Sigmoid colon (tissue), 4 donors: Measurements from ENCODE around the gene FAM204A.

Source experiments
- POLR2AphosphoS5 ChIP-seq, 4 donors: sonication (generic); formaldehyde crosslinking; IDR thresholded peaks; one replicate each; pipeline ENCODE4 v1.6.1; 2017; ENCODE audit warnings: antibody characterized with exemption in 4 of 4
- TF ChIP-seq, protein P1 (sequence below), 4 experiments: fragments of 450-650 bp in 3 of 4; fragments of 200-600 bp in 1 of 4; IDR thresholded peaks; one replicate each; pipeline ENCODE4 v1.5.1; 2016 to 2019; ENCODE audit warnings: antibody characterized with exemption in 4 of 4, mild to moderate bottlenecking in 3 of 4, moderate library complexity in 2 of 4

DNA sequence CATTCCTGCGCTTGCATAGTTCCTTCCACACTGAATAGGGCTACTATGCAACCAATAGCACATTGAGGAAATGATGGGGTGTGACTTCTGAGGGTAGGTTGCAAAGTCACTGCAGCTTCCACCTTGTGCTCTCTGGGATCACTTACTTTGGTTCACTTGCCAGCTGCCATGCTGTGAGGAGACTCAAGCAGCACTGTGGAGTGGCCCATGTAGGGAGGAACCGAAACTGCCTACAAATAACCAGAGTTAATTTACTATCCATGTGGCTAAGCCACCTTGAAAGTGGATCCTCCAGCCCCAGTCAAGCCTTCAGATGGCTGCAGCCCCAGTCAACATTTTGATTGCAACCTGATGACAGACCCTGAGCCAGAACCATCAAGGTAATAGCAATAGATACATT lies 64.3 kb downstream of the FAM204A start:
- TF ChIP-seq, protein P1, sequence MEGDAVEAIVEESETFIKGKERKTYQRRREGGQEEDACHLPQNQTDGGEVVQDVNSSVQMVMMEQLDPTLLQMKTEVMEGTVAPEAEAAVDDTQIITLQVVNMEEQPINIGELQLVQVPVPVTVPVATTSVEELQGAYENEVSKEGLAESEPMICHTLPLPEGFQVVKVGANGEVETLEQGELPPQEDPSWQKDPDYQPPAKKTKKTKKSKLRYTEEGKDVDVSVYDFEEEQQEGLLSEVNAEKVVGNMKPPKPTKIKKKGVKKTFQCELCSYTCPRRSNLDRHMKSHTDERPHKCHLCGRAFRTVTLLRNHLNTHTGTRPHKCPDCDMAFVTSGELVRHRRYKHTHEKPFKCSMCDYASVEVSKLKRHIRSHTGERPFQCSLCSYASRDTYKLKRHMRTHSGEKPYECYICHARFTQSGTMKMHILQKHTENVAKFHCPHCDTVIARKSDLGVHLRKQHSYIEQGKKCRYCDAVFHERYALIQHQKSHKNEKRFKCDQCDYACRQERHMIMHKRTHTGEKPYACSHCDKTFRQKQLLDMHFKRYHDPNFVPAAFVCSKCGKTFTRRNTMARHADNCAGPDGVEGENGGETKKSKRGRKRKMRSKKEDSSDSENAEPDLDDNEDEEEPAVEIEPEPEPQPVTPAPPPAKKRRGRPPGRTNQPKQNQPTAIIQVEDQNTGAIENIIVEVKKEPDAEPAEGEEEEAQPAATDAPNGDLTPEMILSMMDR (IDR thresholded peaks at IDR 0.05), result no peak
- no peak for TF ChIP-seq POLR2AphosphoS5 (IDR thresholded peaks at IDR 0.05)
